OCI-LY1 (cell line): ENCODE data around the gene RBM20.

ENCODE experiments used
- EZH2 ChIP-seq: fragments of 200-600 bp; sonication (generic), shearing (Covaris generic); IDR thresholded peaks from 2 replicates; pipeline ENCODE4 v1.8.0; 2017; ENCODE audit warnings: borderline replicate concordance, mixed run types, mild to moderate bottlenecking, antibody characterized with exemption, low read length, moderate library complexity, mixed read lengths
- TF ChIP-seq, protein P1 (sequence below): fragments of 200-600 bp; sonication (generic), shearing (Covaris generic); IDR thresholded peaks from 2 replicates; pipeline ENCODE4 v1.5.1; 2017; ENCODE audit warnings: mild to moderate bottlenecking, antibody characterized with exemption, low read length, moderate library complexity, mixed read lengths

- TF ChIP-seq, protein P1, sequence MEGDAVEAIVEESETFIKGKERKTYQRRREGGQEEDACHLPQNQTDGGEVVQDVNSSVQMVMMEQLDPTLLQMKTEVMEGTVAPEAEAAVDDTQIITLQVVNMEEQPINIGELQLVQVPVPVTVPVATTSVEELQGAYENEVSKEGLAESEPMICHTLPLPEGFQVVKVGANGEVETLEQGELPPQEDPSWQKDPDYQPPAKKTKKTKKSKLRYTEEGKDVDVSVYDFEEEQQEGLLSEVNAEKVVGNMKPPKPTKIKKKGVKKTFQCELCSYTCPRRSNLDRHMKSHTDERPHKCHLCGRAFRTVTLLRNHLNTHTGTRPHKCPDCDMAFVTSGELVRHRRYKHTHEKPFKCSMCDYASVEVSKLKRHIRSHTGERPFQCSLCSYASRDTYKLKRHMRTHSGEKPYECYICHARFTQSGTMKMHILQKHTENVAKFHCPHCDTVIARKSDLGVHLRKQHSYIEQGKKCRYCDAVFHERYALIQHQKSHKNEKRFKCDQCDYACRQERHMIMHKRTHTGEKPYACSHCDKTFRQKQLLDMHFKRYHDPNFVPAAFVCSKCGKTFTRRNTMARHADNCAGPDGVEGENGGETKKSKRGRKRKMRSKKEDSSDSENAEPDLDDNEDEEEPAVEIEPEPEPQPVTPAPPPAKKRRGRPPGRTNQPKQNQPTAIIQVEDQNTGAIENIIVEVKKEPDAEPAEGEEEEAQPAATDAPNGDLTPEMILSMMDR = no peak
- TF ChIP-seq EZH2 = no peak
These were observed 132.9 kb downstream of the RBM20 start for GRCh38 chr10:110777017-110777416.
